Measurements from ENCODE around the gene TXNDC5.
"Not testable (repeated sequence)": the region's sequence is repeated elsewhere in the genome, so short reads cannot be mapped to it uniquely, and the experiment has no call there.

TXNDC5 gene

GRCh38 chr6:7907159-7907558 is 3.4 kb downstream of the TXNDC5 start:
- peak overlapping the region; percentile 12; the same call in 1 of the 2 replicates for H3K4me3 ChIP-seq (ENCODE audit: low read length)
- TF ChIP-seq ZNF274 (IDR thresholded peaks at IDR 0.05; ENCODE audit: low read depth, low read length), result no peak

- TF ChIP-seq ZNF274 (IDR thresholded peaks at IDR 0.05; ENCODE audit: low read depth, low read length), result no peak
- H3K4me3 ChIP-seq (ENCODE audit: low read length), result peak overlapping the region; percentile 12; the same call in 1 of the 2 replicates
Observed at GRCh38 chr6:7906741-7907140, 3.8 kb downstream of the TXNDC5 start.

GRCh38 chr6:7905416-7905815 is 5.2 kb downstream of the TXNDC5 start:
- H3K4me3 ChIP-seq (ENCODE audit: low read length), result no peak overlapping the region
- TF ChIP-seq ZNF274 (IDR thresholded peaks at IDR 0.05; ENCODE audit: low read depth, low read length), result no peak

GRCh38 chr6:7904654-7905319 is 5.8 kb downstream of the TXNDC5 start:
- no peak overlapping the region; the same call in 1 of the 2 replicates for H3K4me3 ChIP-seq (ENCODE audit: low read length)

GRCh38 chr6:7903673-7904072 is 6.9 kb downstream of the TXNDC5 start:
- H3K4me3 ChIP-seq (ENCODE audit: low read length), result no peak overlapping the region
- no peak for TF ChIP-seq ZNF274 (IDR thresholded peaks at IDR 0.05; ENCODE audit: low read depth, low read length)

More at GRCh38 chr6:7904654-7905319, 5.8 kb downstream of the TXNDC5 start:
- TF ChIP-seq ZNF274 (IDR thresholded peaks at IDR 0.05; ENCODE audit: low read depth, low read length), result no peak

GRCh38 chr6:7902867-7903266 is 7.7 kb downstream of the TXNDC5 start:
- no peak overlapping the region for H3K4me3 ChIP-seq (ENCODE audit: low read length)
- no peak for TF ChIP-seq ZNF274 (IDR thresholded peaks at IDR 0.05; ENCODE audit: low read depth, low read length)

- no peak overlapping the region for H3K4me3 ChIP-seq (ENCODE audit: low read length)
- TF ChIP-seq ZNF274 (IDR thresholded peaks at IDR 0.05; ENCODE audit: low read depth, low read length), result no peak
Observed at GRCh38 chr6:7902221-7902620, 8.4 kb downstream of the TXNDC5 start.

- TF ChIP-seq ZNF274 (IDR thresholded peaks at IDR 0.05; ENCODE audit: low read depth, low read length), result no peak
- H3K4me3 ChIP-seq (ENCODE audit: low read length), result no peak overlapping the region
Observed at GRCh38 chr6:7901780-7902179, 8.8 kb downstream of the TXNDC5 start.

GRCh38 chr6:7901056-7901455 is 9.5 kb downstream of the TXNDC5 start:
- no peak for TF ChIP-seq ZNF274 (IDR thresholded peaks at IDR 0.05; ENCODE audit: low read depth, low read length)
- H3K4me3 ChIP-seq (ENCODE audit: low read length), result no peak overlapping the region

- no peak overlapping the region for H3K4me3 ChIP-seq (ENCODE audit: low read length)
- TF ChIP-seq ZNF274 (IDR thresholded peaks at IDR 0.05; ENCODE audit: low read depth, low read length), result no peak
Observed at GRCh38 chr6:7900621-7901020, 10.0 kb downstream of the TXNDC5 start.

- no peak overlapping the region; the same call in 1 of the 2 replicates for H3K4me3 ChIP-seq (ENCODE audit: low read length)
- no peak for TF ChIP-seq ZNF274 (IDR thresholded peaks at IDR 0.05; ENCODE audit: low read depth, low read length)
Observed at GRCh38 chr6:7899889-7900213, 10.7 kb downstream of the TXNDC5 start.

- H3K4me3 ChIP-seq (ENCODE audit: low read length), result no peak overlapping the region; the same call in 1 of the 2 replicates
- no peak for TF ChIP-seq ZNF274 (IDR thresholded peaks at IDR 0.05; ENCODE audit: low read depth, low read length)
Observed at GRCh38 chr6:7899101-7899888, 11.3 kb downstream of the TXNDC5 start.

GRCh38 chr6:7898193-7898586 is 12.4 kb downstream of the TXNDC5 start:
- not testable (repeated sequence) for H3K4me3 ChIP-seq (ENCODE audit: low read length)

GRCh38 chr6:7897461-7898192 is 13.0 kb downstream of the TXNDC5 start:
- TF ChIP-seq ZNF274 (IDR thresholded peaks at IDR 0.05; ENCODE audit: low read depth, low read length), result no peak
- no peak overlapping the region; the same call in 1 of the 2 replicates for H3K4me3 ChIP-seq (ENCODE audit: low read length)

Data from GM08714 (cell line).